GM23248 (cell line): ENCODE data around the gene CDH13.

Experiments used
- EZH2 ChIP-seq: fragments of 200-600 bp; sonication (generic); IDR thresholded peaks from 2 replicates; pipeline ENCODE4 v1.6.1; 2018; ENCODE audit warnings: antibody characterized with exemption, mild to moderate bottlenecking; ENCODE audit not compliant: insufficient read depth, poor library complexity, severe bottlenecking
- EZH2phosphoT487 ChIP-seq: fragments of 200-600 bp; sonication (generic); IDR thresholded peaks from 2 replicates; pipeline ENCODE4 v1.6.1; 2018; ENCODE audit warnings: antibody characterized with exemption, moderate library complexity, mild to moderate bottlenecking, low read depth; ENCODE audit not compliant: insufficient read depth

- TF ChIP-seq EZH2phosphoT487, result no peak
- no peak for TF ChIP-seq EZH2
Observed at GRCh38 chr16:82609140-82609539, 17.6 kb upstream of the CDH13 start.
